ENCODE results near the gene HDAC8.
"Not testable (repeated sequence)": the region's sequence is repeated elsewhere in the genome, so short reads cannot be mapped to it uniquely, and the experiment has no call there.

HDAC8 gene

DNA sequence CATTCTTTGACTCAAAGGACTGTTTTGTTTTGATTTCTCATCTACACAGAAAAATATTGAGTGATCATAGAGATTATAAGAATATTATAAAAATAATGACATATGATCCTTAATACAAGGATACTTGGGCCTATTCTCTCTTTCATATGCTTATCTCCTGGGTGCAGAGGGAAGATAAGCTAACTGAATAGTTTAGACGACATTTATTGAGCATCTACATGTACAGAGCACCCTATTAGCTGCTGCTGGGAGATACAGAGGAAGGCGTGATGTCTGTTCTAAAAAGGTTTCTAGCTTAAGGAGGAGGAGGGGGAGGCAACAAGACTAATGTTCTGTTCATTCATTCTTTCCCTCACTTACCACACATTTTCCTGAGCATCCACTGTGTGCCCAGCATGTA lies 106.8 kb downstream of the HDAC8 start:
- in situ Hi-C loops (cut with MboI; ENCODE audit: low sequenced_read_pairs) = no loop called here

DNA sequence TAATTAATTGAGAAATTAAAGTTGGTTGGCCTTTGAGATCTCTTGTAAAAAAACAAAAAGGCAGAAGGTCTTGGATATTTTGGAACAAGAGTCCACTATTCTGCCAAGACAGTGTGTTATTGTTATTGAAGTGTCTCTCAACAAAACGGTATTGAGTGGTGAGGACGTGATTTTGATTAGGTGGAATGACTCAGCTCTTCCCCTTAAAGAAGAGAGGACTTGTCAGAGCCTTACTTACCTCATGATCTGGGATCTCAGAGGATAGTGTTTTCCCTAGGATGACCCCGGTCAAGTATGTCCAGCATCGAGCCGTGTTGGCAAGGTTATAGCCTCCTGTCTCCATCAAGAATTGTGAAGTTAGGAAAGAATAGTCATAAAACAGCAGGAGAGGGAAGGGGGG lies 110.9 kb downstream of the HDAC8 start:
- in situ Hi-C loops (cut with MboI; ENCODE audit: low sequenced_read_pairs) = no loop called here

DNA sequence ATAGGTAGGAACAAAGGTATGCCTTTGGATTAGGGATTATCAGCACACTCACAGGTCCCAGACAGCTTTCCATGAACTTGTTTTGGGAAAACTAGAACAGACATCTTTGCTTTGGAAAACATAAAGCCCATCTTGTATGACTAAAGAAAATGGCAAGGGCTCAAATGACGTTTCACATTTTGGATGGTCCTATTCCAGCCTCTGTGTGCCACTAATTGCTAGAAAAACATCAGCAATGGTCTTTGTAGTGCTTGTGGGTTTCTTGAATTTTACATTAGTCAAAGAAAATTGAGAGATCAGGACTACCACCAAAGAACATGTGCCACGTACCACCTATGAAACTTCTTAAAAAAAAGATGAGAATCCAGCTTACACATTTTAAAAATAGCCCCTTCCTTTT lies 111.4 kb downstream of the HDAC8 start:
- in situ Hi-C loops (cut with MboI; ENCODE audit: low sequenced_read_pairs) = no loop called here

DNA sequence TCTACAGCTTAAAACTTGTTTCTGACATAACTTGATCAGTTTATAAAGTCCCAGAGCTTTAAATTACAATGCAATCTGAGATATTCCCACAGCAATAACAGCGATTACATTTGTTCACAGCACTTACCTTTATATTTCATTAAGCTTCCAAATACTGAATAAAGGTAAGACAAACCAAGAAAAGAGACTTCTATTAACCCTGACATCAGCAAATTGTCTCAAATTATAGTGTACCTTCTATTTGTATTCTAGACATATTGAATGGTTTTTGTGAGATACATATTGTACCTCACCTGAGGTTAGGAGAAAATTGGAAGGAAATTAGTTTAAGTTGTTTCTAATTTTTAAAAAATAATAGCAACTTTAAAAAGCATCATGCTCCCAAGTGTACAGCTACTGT lies 111.9 kb downstream of the HDAC8 start:
- in situ Hi-C loops (cut with MboI; ENCODE audit: low sequenced_read_pairs) = no loop called here

DNA sequence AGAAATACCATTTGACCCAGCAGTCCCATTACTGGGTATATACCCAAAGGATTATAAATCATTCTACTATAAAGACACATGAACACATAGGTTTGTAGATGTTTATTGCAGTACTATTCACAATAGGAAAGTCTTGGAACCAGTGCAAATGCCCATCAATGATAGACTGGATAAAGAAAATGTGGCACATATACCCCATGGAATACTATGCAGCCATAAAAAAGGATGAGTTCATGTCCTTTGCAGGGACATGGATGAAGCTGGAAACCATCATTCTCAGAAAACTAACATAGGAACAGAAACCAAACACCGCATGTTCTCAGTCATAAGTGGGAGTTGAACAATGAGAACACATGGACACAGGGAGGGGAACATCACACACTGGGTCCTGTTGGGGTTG lies 123.6 kb downstream of the HDAC8 start:
- in situ Hi-C loops (cut with MboI; ENCODE audit: low sequenced_read_pairs) = not testable (repeated sequence)

DNA sequence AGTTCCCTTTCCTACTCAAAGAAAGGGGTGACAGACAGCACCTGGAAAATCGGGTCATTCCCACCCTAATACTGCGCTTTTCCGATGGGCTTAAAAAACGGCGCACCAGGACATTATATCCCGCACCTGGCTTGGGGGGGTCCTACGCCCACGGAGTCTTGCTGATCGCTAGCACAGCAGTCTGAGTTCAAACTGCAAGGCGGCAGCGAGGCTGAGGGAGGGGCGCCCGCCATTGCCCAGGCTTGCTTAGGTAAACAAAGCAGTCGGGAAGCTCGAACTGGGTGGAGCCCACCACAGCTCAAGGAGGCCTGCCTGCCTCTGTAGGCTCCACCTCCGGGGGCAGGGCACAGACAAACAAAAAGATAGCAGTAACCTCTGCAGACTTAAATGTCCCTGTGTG lies 131.9 kb downstream of the HDAC8 start:
- in situ Hi-C loops (cut with MboI; ENCODE audit: low sequenced_read_pairs) = not testable (repeated sequence)

DNA sequence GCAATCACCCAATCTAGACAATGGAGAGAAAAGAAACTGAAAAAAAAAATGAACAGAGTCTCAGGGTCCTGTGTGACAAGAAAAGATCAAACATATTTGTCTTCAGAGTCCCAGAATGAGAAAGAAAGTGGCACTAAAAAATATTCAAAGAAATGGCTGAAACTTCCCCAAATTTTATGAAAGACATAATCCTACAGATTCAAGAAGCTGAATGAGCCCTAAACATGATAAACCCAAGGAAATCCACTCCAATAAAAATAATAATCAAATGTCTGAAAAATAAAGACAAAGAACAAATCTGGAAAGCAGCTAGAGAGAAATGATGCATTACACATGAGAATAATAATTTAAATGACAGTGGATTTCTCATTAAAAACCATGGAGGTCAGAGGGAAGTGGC lies 136.6 kb downstream of the HDAC8 start:
- in situ Hi-C loops (cut with MboI; ENCODE audit: low sequenced_read_pairs) = no loop called here

DNA sequence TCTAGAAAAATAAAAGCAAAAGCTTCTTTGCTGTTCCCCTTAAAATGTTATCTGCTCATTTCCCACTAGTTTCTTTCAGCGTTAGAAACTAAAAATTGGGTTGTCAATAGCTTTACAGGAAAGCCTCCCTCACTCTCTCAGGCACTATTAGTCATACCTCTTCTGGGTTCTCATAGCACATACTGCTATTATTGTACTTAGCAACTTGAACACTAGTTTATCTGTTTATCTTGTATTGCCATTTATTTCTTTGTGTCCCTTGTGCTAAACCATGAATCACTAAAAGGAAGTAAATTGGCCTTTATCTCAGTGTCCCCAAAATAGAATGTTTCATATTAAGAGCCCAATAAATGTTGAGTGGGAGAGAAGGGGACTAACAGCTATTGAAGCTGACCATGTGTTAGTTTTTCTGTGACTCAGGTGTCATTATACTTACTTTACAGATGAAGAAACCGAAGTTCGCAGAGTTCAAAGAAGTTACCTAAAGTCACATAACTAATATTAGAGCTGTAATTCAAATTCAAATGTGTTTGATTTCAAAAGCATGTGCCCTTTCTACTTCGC lies 142.2 kb downstream of the HDAC8 start:
- in situ Hi-C loops (cut with MboI; ENCODE audit: low sequenced_read_pairs) = no loop called here

DNA sequence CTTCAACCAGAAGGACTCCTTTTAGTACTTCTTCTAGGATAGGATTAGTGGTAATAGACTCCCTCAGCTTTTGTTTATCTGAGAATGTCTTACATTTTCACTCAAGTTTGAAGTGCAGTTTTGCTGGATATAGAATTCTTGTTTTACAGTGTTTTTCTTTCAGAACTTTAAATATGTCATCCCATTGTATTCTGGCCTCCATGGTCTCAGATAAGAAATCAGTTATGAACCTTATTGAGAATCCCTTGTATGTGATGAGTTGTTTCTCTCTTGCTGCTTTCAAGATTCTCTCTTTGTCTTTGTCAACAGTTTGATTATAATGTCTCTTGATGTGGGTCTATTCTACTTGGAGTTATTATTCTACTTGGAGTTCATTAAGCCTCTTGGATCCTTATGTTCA lies 150.8 kb downstream of the HDAC8 start:
- in situ Hi-C loops (cut with MboI; ENCODE audit: low sequenced_read_pairs) = no loop called here

DNA sequence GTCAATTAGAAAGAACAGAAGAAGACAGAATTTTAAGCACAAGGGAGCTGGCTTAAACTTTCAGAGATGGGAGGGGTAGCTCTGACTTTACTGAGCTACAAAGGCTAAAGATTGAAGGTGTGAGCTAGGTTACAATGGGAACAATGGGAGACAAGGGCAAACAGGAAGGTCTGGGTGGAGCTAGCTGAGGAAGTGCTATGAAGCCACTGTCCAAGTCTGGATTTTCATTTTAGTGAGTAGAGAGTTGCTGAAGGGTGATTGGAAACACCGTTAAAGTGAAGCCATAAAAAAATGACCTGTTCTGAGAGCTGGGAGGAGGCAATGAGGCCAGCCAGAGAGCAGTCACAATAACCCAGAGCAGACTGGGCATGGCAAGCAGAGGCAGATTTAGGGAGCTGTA lies 162.7 kb downstream of the HDAC8 start:
- in situ Hi-C loops (cut with MboI; ENCODE audit: low sequenced_read_pairs) = no loop called here

DNA sequence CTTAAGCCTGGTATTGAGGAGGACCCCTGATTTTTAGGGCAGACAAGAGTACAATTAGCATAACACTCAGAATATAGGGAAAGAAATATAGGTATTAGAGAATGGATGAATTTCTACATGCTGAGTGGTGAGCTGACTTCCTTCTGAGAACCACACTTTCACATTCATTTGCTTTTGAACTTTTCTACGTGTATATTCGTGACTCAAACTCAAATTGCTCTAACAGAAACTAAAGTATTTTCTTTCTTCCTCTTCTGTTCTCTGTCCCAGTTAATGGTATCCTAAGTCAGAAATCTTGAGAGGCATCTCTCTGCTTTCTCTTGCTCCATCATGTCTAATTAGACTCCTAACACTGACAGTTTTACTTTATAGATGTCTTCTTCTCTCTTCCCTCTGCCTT lies 163.8 kb downstream of the HDAC8 start:
- in situ Hi-C loops (cut with MboI; ENCODE audit: low sequenced_read_pairs) = no loop called here

DNA sequence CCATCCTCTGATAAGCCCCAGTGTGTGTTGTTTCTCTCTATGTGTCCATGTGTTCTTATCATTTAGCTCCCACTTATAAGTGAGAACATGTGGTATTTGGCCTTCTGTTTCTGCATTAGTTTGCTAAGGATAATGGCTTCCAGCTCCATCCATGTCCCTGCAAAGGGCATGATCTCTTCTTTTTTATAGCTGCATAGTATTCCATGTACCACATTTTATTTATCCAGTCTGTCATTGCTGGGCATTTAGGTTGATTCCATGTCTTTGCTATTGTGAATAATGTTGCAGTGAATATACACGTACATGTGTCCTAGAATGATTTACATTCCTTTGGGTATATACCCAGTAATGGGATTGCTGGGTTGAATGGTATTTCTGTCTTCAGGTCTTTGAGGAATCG lies 167.5 kb downstream of the HDAC8 start:
- in situ Hi-C loops (cut with MboI; ENCODE audit: low sequenced_read_pairs) = not testable (repeated sequence)

DNA sequence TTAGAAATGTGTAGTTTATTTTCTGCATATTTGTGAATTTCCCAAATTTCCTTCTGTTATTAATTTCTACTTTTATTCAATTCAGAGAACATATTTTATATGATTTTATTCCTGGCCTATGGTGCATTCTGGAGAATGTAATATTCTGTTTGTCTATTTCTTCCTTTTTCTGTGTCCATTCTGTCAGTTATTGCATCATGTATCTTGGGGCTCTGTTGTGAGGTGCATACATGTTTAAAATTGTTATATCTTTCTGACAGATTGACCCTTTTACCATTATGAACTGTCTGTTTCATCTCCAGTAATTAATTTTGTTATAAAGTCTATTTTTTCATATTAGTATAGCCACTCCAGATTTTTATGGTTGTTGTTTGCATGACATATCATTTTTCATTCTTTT lies 170.0 kb downstream of the HDAC8 start:
- in situ Hi-C loops (cut with MboI; ENCODE audit: low sequenced_read_pairs) = no loop called here

DNA sequence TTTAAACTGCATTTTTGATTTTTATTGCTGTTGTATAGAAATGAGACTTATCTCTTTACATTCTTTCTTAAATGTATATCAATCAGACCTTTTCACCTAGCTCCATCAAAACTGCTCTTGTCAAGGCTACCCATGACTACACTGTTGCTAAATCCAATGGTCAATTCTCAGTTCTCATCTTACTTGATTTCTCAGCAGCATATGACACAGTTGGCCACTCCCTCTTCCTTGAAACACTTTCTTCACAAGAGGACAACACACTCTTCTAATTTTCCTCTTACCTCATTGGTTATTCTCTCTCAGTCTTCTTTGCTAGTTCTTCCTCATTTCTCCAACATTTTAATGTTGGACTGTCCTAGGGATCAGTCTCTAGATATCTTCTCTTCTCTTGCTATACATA lies 172.8 kb downstream of the HDAC8 start:
- in situ Hi-C loops (cut with MboI; ENCODE audit: low sequenced_read_pairs) = no loop called here

DNA sequence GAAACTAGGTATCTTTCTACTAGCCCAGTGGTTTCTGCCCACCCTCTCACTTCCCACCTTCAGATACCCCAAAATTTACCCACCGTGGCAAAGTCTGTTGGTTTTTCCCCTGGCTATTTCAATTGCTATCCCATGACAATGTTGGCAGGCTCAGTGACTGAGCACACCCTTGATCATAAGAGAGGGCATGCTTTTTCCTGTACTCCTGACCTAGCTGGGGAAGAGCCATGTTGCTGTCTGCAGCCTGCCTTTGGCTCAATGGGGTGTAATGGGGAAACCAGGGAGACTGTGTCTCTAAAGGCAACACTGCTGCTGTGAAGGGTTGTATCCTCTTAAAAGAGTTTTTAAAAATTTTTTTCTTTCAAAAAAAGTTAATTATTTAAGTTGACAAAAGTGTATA lies 176.5 kb downstream of the HDAC8 start:
- in situ Hi-C loops (cut with MboI; ENCODE audit: low sequenced_read_pairs) = no loop called here

DNA sequence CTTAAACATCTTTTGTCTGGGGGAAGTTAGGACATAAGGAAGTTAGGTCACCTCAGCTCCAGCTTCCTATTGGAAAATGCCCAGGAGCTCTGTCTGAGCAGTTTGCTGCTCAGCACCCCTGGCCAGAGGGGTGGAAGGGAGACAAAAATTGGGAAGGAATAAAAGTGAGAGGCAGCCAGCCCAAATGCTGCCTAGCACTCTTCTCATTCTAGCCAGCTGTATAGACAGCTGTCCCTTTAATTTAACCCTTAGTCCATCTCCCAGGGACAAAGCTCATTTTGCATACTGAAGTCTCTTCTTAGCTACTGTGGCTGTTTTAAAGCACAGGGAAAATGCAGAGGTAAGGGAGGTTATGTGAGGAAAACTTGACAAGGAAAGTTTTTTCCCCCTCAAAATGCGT lies 177.4 kb downstream of the HDAC8 start:
- in situ Hi-C loops (cut with MboI; ENCODE audit: low sequenced_read_pairs) = no loop called here

DNA sequence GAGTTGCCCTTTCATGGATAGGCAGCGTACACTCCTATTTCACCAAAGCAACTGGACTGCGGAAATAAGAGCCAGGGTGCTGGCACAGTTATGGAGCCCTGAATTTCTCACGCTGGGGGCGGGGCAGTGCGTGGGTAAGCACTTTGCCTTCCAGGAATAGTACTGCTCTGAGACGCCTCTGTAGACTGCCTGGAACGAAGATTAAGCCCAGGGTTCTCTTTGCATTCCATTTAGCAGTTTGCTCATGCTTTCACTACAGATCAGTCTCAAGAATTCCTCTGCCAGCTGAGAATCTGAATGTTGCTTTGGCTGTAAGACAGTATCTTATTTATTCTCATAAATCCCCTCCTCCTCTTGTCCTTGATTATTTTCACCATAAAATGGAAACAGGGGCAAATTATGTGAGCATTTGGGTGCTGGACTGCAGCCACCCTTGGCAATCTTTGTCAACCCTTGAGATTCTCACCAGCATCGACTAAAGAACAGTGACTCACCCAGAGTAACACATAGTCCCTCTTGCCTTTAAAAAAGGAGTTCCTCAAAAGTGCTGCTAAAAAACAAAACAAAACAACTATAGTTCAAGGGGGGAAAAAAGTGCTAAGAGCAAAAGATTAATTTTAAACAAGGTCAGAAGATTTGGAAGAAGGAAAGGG lies 178.0 kb downstream of the HDAC8 start:
- in situ Hi-C loops (cut with MboI; ENCODE audit: low sequenced_read_pairs) = no loop called here

DNA sequence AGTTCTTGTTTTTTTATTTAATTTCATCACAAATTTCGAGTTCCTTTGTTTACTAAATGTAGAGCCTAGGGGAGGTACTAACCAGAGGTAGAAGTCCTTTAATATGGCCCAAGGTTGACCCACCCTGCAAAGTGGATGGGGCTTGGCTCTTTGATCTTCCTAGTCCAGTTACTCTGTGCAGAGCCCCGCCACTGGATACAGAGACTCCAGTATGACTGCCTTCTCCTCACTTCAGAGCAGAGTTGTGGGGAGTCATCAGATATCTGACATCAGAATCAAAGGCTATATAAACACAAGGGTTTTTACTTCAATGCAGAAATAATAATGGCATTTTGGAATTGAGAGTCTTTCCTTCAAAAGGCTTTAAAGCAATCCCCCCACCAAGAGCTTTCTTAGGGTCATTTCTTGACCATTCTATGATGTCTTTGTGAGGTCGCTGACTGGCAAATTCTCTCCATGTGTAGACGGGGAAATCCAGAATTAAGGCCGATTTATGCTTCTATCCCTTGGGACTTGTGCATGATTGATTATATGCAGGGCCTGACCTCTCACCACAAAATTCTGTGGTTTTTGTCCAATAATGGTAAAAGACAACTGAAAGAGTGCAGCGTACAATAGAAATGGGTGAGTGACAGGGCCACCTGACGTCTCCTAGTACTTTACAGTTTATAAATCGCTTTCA lies 178.7 kb downstream of the HDAC8 start:
- in situ Hi-C loops (cut with MboI; ENCODE audit: low sequenced_read_pairs) = no loop called here

DNA sequence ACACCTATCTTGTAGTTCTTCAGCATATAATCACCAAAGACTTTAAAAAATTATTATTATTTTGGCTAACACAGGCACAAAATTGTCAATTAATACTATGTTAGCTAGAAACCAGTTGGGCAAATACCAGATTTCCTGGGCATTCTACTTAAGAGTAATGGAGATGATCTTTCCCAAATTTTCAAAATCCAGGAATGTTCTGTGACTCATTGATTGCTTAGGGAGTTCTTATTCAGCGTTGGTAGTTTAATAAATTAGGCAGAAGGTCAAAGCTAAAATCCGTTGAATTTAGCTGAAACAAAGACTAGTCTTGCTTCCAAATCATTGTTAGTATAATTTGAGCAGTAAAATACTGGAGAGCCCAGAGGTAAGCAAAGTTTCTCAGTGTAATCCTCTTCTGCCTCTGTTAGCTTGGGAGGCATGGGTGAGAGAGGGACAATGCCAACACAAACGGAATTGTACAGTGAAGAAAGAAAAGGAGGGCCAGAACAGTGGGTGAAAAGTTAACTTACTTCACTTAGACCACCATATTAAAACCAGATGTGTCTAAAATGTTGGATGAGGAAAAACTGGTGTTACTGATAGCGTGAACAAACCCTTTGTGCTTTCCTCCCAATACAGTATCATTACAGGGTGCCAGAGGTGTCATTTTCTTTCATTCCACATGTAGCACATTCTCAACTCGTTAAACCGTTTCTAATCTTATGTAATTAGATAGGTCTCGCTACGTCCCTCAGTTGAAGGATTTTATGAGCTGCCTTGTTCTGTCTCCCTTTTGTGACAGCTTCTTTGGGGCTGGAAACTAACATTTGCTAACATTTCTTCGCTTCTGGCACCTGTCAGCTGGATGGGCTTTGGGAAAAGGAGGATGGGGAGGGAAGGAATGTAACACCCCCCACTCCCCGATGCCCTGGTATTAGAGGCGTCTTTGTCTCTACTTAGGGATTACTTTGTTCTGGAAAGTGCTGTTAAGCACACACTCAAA lies 179.5 kb downstream of the HDAC8 start:
- in situ Hi-C loops (cut with MboI; ENCODE audit: low sequenced_read_pairs) = no loop called here

DNA sequence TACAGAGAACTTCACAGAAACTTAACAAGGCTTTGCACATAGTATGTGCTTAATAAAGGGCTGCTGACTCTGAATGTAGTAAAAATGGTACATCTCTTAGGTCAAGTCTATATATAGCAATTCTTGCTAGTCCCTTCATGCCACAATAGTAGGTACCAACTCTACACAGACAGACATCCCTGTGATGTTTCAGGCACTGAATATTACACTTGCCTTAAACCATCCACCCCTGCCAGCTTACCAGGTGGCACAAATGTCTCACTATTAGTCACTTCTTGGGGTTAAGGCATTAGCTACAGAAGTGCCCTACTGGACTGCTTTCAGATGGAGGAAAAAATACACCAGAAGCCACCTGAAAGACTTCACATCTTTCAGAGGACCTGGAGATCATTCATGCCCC lies 180.6 kb downstream of the HDAC8 start:
- in situ Hi-C loops (cut with MboI; ENCODE audit: low sequenced_read_pairs) = no loop called here

DNA sequence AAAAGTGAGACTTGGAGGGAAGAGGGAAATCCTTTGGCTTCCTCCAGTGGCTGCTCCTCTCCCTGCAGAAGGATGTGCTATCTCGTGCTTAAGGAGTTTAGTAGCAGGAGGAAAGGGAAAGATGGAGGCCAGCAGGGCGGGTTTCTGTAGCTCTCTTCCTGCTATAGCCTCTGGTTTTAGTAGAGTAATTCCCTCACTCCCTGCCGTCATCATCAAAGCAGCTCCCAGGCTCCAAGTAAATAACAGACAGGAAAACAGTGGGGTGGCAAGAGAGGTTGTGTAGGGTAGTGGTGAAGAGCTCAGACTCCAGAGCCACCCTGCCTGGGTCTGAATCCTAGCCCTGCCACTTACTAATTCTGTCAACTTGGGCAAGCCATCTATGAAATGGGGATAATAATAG lies 185.4 kb downstream of the HDAC8 start:
- in situ Hi-C loops (cut with MboI; ENCODE audit: low sequenced_read_pairs) = no loop called here
